Measurements from ENCODE around the gene ANAPC16. TPM values are rescaled to one million over a fixed set of nuclear protein-coding genes. Genes with fewer than 3 reads are reported as not detected.

Gene ANAPC16
- total RNA-seq, 1 experiment from 2014 or later: 71.1 TPM

DNA sequence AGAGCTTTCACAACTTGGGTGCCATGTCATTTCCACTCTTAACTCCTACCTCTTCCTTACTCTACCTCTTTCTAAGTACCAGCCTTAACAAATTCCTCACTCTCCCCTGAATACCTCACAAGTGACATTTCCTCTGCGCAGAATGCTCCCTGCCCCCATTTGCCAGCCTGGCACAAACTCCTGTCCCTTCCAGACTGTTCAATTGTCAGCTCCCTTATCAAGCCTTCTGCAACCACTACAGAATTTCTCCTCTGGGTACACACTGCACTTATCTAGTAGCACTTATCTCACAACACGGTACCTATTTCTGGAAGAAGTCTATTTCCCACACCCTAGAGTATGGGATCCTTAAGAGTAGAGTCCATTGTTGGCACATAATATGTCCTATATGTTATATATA lies 39.1 kb upstream of the ANAPC16 start:
- ATAC-seq (no peak), DNase-seq (ENCODE audit: low read depth, low spot score) (no peak)
- H4K20me1 ChIP-seq (ENCODE audit: insufficient read depth): no peaks in the 10 kb centered on the region
- no peaks in the 10 kb centered on the region for H3K36me3 ChIP-seq (ENCODE audit: control insufficient read depth in 1 of 2, insufficient read depth in 2 of 2, low read length in 2 of 2)
- H3K4me3 ChIP-seq (replicated peaks in 1 of 2; ENCODE audit: low read depth in 1 of 2, low read length in 2 of 2): no peak overlapping the region
- peaks cover 40 to 41% of the 10 kb centered on the region in 2 experiments for H3K4me1 ChIP-seq (ENCODE audit: control insufficient read depth in 1 of 2, insufficient read depth in 2 of 2, low read length in 2 of 2)
- no peak overlapping the region for H3K4me2 ChIP-seq (ENCODE audit: low read length)
- H2AFZ ChIP-seq (ENCODE audit: low read depth, low read length, poor library complexity, severe bottlenecking): no peak overlapping the region
- BruUV-seq (replicated peaks): no TSS peak
- H3K9me3 ChIP-seq (ENCODE audit: control insufficient read depth in 1 of 2, insufficient read depth in 1 of 2, low read depth in 1 of 2, low read length in 2 of 2): no peaks in the 10 kb centered on the region
- H3K27me3 ChIP-seq (ENCODE audit: insufficient read depth, low read length): no peaks in the 10 kb centered on the region
- H3K27ac ChIP-seq (ENCODE audit: low read depth, low read length): no peak overlapping the region
- intact Hi-C loops (cut with micrococcal nuclease): no loop called here
- H3K9me2 ChIP-seq (ENCODE audit: insufficient read depth): no peaks in the 10 kb centered on the region
- H3K79me2 ChIP-seq (ENCODE audit: insufficient read depth, low read length): no peaks in the 10 kb centered on the region
- ChIA-PET RAD21 (ENCODE audit: low non-redundant PET in 1 of 2, low total read pairs in 2 of 2, uncharacterized antibody in 2 of 2, unreplicated experiment in 2 of 2) (no interaction called here), POLR2A (no interaction called here), CTCF (no interaction called here)
- H3K9ac ChIP-seq (ENCODE audit: low read length): no peak overlapping the region
- TF ChIP-seq SIN3A (IDR thresholded peaks at IDR 0.05; ENCODE audit: low read depth) (no peak), EZH2phosphoT487 (IDR thresholded peaks at IDR 0.05; ENCODE audit: borderline replicate concordance) (no peak), YY1 (IDR thresholded peaks at IDR 0.05; ENCODE audit: extremely low read depth, insufficient replicate concordance, low read depth, low read length) (no peak), ZNF274 (IDR thresholded peaks at IDR 0.05; ENCODE audit: low read depth, low read length) (no peak), SP1 (IDR thresholded peaks at IDR 0.05; ENCODE audit: low read depth) (no peak), CBX3 (IDR thresholded peaks at IDR 0.05; ENCODE audit: low read depth) (no peak), ELF1 (IDR thresholded peaks at IDR 0.05; ENCODE audit: borderline replicate concordance, low read depth) (no peak), SRF (IDR thresholded peaks at IDR 0.05; ENCODE audit: low read depth) (no peak), POLR2A (IDR thresholded peaks at IDR 0.05; ENCODE audit: borderline replicate concordance, extremely low read depth, insufficient read depth, insufficient read length) (no peak), POLR2AphosphoS5 (IDR thresholded peaks at IDR 0.05; ENCODE audit: low read depth, low read length) (no peak), JUND (IDR thresholded peaks at IDR 0.05) (no peak), FOSL1 (IDR thresholded peaks at IDR 0.05; ENCODE audit: low read depth) (no peak)
- TF ChIP-seq, protein P1, sequence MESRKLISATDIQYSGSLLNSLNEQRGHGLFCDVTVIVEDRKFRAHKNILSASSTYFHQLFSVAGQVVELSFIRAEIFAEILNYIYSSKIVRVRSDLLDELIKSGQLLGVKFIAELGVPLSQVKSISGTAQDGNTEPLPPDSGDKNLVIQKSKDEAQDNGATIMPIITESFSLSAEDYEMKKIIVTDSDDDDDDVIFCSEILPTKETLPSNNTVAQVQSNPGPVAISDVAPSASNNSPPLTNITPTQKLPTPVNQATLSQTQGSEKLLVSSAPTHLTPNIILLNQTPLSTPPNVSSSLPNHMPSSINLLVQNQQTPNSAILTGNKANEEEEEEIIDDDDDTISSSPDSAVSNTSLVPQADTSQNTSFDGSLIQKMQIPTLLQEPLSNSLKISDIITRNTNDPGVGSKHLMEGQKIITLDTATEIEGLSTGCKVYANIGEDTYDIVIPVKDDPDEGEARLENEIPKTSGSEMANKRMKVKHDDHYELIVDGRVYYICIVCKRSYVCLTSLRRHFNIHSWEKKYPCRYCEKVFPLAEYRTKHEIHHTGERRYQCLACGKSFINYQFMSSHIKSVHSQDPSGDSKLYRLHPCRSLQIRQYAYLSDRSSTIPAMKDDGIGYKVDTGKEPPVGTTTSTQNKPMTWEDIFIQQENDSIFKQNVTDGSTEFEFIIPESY (IDR thresholded peaks at IDR 0.05; ENCODE audit: extremely low read depth, insufficient replicate concordance, low read length): no peak
- TF ChIP-seq, protein P2, sequence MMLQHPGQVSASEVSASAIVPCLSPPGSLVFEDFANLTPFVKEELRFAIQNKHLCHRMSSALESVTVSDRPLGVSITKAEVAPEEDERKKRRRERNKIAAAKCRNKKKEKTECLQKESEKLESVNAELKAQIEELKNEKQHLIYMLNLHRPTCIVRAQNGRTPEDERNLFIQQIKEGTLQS (IDR thresholded peaks at IDR 0.05): no peak
- TF ChIP-seq, protein P3, sequence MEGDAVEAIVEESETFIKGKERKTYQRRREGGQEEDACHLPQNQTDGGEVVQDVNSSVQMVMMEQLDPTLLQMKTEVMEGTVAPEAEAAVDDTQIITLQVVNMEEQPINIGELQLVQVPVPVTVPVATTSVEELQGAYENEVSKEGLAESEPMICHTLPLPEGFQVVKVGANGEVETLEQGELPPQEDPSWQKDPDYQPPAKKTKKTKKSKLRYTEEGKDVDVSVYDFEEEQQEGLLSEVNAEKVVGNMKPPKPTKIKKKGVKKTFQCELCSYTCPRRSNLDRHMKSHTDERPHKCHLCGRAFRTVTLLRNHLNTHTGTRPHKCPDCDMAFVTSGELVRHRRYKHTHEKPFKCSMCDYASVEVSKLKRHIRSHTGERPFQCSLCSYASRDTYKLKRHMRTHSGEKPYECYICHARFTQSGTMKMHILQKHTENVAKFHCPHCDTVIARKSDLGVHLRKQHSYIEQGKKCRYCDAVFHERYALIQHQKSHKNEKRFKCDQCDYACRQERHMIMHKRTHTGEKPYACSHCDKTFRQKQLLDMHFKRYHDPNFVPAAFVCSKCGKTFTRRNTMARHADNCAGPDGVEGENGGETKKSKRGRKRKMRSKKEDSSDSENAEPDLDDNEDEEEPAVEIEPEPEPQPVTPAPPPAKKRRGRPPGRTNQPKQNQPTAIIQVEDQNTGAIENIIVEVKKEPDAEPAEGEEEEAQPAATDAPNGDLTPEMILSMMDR (IDR thresholded peaks at IDR 0.05 in 2 of 3, conservative IDR thresholded peaks at IDR 0.05 in 1 of 3; ENCODE audit: borderline replicate concordance in 1 of 3, insufficient read depth in 1 of 3, low read depth in 2 of 3, low read length in 2 of 3): no peak
